ENCODE data around the gene OPTN. TPM values are rescaled to one million over a fixed set of nuclear protein-coding genes. Genes with fewer than 3 reads are reported as not detected.
A peak's percentile ranks its signal among the peaks of the same experiment; 100 is the strongest.

OPTN gene
- total RNA-seq, 6 donors from 2014 or later: 35.3 to 60.1 (median 52.2) TPM

DNA sequence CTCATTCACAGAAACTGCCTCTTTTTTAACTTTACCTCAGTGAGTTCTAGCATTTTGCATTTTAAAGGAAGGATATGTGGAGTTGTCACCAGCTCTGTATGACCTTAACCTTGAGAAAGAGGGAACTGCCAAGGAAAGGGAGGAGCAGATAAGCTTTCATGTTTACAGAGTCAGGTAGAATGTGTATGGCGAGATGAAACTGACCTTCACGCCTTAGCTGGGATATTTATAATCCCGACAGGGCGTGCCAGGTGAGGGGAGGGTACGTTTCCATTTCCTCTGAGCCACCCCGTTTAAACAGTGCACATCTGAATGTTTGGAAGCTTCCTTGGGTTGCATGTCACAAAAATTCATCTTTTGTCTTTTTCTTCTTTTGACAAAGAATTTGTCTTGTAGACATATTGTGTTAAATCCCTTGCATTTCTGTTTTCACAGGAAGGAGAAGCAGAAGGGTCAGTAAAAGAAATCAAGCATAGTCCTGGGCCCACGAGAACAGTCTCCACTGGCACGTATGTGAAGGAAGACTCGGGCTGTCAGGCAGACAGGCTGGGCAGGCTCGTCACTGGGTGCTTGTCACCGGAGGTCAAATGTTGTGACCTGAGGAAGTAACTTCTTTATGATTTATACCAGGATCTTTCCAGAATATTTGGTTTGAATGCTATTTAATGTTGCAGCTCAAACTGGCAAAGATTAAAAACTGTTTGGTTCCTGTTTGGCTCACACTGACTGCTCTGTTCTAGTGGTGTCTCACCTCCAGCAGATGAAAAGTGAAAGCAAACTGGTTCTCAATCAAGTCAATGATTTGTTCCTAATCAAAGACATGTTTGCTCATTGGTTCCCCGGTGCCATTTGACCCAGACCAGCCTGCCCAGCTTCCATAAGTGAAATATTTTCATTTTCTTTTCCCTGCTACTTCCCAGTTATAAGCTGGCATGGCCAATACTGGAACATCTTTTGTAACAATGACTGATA lies 16.2 kb downstream of the OPTN start:
- no peaks in the 10 kb centered on the region for H3K27me3 ChIP-seq
- H3K4me1 ChIP-seq: peaks cover 0 to 20% (median 8%) of the 10 kb centered on the region in 4 donors
- TF ChIP-seq, protein P1, sequence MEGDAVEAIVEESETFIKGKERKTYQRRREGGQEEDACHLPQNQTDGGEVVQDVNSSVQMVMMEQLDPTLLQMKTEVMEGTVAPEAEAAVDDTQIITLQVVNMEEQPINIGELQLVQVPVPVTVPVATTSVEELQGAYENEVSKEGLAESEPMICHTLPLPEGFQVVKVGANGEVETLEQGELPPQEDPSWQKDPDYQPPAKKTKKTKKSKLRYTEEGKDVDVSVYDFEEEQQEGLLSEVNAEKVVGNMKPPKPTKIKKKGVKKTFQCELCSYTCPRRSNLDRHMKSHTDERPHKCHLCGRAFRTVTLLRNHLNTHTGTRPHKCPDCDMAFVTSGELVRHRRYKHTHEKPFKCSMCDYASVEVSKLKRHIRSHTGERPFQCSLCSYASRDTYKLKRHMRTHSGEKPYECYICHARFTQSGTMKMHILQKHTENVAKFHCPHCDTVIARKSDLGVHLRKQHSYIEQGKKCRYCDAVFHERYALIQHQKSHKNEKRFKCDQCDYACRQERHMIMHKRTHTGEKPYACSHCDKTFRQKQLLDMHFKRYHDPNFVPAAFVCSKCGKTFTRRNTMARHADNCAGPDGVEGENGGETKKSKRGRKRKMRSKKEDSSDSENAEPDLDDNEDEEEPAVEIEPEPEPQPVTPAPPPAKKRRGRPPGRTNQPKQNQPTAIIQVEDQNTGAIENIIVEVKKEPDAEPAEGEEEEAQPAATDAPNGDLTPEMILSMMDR (IDR thresholded peaks at IDR 0.05): no peak
- TF ChIP-seq POLR2AphosphoS5 (IDR thresholded peaks at IDR 0.05): no peak
- no peak for TF ChIP-seq POLR2A (IDR thresholded peaks at IDR 0.05)
- no peak for TF ChIP-seq EP300 (IDR thresholded peaks at IDR 0.05)
- peaks cover 5 to 68% (median 40%) of the 10 kb centered on the region in 4 donors for H3K36me3 ChIP-seq
- WGBS, 2 donors: 41 to 62% methylated on average over 12 of the region's 12 CpGs
- DNase-seq: no peak
- H3K27ac ChIP-seq: peak overlapping the region; percentile 12 to 68 (median 48)
- H3K9me3 ChIP-seq: no peaks in the 10 kb centered on the region
- ATAC-seq (ENCODE audit: low FRiP score in 2 of 2): no peak
- no peak overlapping the region for H3K4me3 ChIP-seq

DNA sequence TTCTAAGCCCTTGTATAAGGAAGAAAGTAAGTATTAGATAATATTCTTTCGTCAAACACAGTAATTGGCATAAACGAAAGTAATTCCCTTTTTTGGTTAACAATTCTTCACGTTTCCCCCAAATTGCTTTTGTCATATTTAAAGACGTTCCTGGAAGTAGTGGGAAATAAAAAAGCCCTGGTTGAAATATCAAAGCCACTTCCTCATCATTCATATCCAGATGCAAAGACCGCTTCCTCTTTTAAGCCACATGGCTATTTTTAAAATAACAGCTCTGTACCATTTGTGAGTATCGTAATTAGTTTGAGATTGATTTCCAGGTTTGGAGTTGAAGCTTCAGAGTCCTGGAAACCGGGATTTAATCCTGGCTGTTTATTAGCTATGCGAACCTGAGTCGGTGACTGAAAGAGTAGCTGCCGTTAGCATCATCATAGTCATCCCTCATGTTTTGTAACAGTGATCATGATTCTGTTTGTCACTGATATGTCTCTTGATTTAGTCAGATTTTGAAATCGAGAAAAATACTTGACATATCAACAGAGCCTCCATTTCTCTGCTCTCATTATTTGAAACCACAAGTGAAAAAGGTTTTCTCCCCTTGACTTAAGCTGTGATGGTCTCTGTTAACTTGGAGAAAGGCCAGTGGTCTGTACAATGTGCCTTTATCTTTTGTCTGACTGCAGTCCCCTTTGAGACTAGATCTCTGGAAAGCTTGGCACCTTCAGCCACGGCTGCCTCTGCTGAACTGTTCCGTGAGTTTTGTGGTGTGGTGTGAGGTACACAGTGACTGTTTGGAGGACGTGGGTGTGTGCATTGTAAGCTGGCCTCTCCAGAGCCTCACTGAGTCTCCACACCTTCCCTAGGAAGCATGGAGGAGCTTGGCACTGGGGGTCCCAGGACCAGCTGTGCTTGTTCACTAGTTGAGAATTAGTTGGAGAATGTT lies 18.1 kb downstream of the OPTN start:
- 60% methylated on average over 14 of the region's 14 CpGs for WGBS, 2 donors
- ATAC-seq (ENCODE audit: low FRiP score in 2 of 2): peak in 1 of 2 donors; percentile 33
- no peak for DNase-seq
- Histone ChIP-seq H3K27me3 (no peaks in the 10 kb centered on the region), H3K36me3 (peaks cover 4 to 75% (median 39%) of the 10 kb centered on the region in 4 donors), H3K4me1 (peaks cover 0 to 20% (median 8%) of the 10 kb centered on the region in 4 donors), H3K27ac (no peak overlapping the region), H3K9me3 (no peaks in the 10 kb centered on the region), H3K4me3 (no peak overlapping the region)
- TF ChIP-seq, protein P1 (IDR thresholded peaks at IDR 0.05): no peak
- no peak for TF ChIP-seq EP300 (IDR thresholded peaks at IDR 0.05)
- TF ChIP-seq POLR2AphosphoS5 (IDR thresholded peaks at IDR 0.05): no peak
- no peak for TF ChIP-seq POLR2A (IDR thresholded peaks at IDR 0.05)

DNA sequence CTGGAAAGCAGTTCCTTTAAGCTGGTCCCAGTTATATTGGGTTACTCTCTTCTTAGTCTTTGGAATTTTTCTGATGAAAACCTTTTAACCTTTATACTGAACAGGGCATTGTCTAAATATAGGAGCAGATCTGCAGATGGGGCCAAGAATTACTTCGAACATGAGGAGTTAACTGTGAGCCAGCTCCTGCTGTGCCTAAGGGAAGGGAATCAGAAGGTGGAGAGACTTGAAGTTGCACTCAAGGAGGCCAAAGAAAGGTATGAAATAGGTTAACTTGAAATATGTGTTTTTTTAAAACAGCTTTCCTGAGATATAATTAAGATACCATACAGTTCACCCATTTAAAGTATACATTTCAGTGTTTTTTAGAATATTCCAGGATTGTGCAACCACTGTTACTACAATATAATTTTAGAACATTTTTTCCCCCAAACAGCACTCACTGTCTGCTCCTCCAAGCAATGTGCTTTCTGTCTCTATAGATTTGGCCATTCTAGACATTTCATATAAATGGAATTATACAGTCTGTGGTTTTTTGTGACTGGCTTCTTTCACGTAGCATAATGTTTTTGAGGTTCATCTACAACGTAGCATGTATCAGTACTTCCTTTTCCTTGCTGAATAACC lies 18.9 kb downstream of the OPTN start:
- DNase-seq (no peak), ATAC-seq (ENCODE audit: low FRiP score in 2 of 2) (no peak)
- Histone ChIP-seq H3K27me3 (no peaks in the 10 kb centered on the region), H3K27ac (no peak overlapping the region), H3K4me3 (no peak overlapping the region), H3K36me3 (peaks cover 0 to 75% (median 39%) of the 10 kb centered on the region in 4 donors), H3K9me3 (no peaks in the 10 kb centered on the region), H3K4me1 (peaks cover 0 to 20% (median 8%) of the 10 kb centered on the region in 4 donors)
- TF ChIP-seq POLR2A (IDR thresholded peaks at IDR 0.05) (no peak), POLR2AphosphoS5 (IDR thresholded peaks at IDR 0.05) (no peak)
- WGBS, 2 donors: 65 to 71% methylated on average over 3 of the region's 3 CpGs

DNA sequence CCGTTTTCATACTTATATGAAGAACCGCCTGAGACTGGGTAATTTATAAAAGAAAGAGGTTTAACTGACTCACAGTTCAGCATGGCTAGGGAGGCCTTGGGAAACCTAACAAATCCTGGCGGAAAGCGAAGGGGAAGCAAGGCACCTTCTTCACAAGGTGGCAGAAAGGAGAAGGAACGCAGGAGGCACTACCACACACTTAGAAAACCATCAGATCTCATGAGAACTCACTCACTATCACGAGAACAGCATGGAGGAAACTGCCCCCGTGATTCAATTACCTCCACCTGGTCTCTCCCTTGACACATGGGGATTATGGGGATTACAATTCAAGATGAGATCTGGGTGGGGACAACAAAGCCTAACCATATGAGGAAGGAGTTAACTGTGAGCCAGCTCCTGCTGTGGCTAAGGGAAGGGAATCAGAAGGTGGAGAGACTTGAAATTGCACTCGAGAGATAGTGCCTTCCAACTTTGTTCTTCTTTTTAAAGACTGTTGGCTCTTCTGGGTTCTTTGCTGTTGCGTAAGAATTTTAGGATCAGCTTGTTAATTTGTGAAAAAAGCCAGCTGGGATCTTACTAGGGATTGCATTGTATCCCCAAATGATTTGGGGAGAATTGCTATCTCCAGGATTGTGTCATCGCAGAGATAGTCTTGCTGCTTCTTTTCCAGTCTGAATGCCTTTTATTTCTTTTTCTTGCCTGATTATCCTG lies 21.0 kb downstream of the OPTN start:
- TF ChIP-seq POLR2AphosphoS5 (IDR thresholded peaks at IDR 0.05) (no peak), EP300 (IDR thresholded peaks at IDR 0.05) (no peak)
- 77 to 85% methylated on average over 10 of the region's 10 CpGs for WGBS, 2 donors

DNA sequence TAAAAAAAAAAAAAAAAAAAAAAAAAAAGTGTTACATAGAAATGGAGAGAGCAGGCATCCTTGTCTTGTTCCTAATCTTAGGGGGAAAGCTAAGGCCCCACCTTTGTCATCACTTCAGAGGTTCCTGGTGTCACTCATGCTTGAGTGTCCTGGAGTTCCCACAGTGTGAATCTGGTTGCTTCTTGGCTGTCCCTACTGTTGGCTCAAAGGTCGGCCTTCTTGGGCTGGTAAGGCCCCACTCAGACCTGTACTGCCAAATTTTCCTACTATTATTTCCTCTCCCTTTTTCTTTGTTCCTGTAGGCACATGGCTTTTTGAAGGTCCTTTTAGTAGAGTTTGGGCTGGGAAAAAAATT lies 21.5 kb downstream of the OPTN start:
- DNase-seq: no peak
- Histone ChIP-seq H3K9me3 (no peaks in the 10 kb centered on the region), H3K27ac (no peak overlapping the region), H3K4me1 (peaks cover 0 to 14% (median 3%) of the 10 kb centered on the region in 4 donors), H3K36me3 (peaks cover 0 to 89% (median 47%) of the 10 kb centered on the region in 4 donors), H3K27me3 (no peaks in the 10 kb centered on the region), H3K4me3 (no peak overlapping the region)
- TF ChIP-seq POLR2AphosphoS5 (IDR thresholded peaks at IDR 0.05) (no peak), EP300 (IDR thresholded peaks at IDR 0.05) (no peak), POLR2A (IDR thresholded peaks at IDR 0.05) (no peak)
- TF ChIP-seq, protein P1 (IDR thresholded peaks at IDR 0.05): no peak
- peak in 1 of 2 donors; percentile 43 for ATAC-seq (ENCODE audit: low FRiP score in 2 of 2)
- WGBS, 2 donors: 63 to 92% methylated on average over 1 of the region's 1 CpG

More for the DNA sequence above, 21.0 kb downstream of the OPTN start:
- ATAC-seq (ENCODE audit: low FRiP score in 2 of 2) (peak in 1 of 2 donors; percentile 86), DNase-seq (no peak)
- no peaks in the 10 kb centered on the region for H3K9me3 ChIP-seq
- H3K27me3 ChIP-seq: no peaks in the 10 kb centered on the region
- peaks cover 0 to 16% (median 5%) of the 10 kb centered on the region in 4 donors for H3K4me1 ChIP-seq
- no peak overlapping the region for H3K4me3 ChIP-seq
- H3K36me3 ChIP-seq: peaks cover 0 to 89% (median 47%) of the 10 kb centered on the region in 4 donors
- no peak overlapping the region for H3K27ac ChIP-seq

Measured in upper lobe of left lung (tissue), 6 donors.